AG10803 (cell line): ENCODE data around the gene DOCK3.

Experiments used
- DNase-seq: peaks from one replicate; pipeline ENCODE4 v3.0.0; 2010; ENCODE audit warnings: low read depth
- H3K4me3 ChIP-seq: 2 replicates; pipeline ENCODE4 v1.5.1; 2011; ENCODE audit warnings: mild to moderate bottlenecking, low read length, control low read depth
- TF ChIP-seq, protein P1 (sequence below): conservative IDR thresholded peaks from 2 replicates; pipeline ENCODE4 v1.5.1; 2011; ENCODE audit warnings: mild to moderate bottlenecking, low read length, control low read depth, inconsistent platforms

Gene DOCK3

DNA sequence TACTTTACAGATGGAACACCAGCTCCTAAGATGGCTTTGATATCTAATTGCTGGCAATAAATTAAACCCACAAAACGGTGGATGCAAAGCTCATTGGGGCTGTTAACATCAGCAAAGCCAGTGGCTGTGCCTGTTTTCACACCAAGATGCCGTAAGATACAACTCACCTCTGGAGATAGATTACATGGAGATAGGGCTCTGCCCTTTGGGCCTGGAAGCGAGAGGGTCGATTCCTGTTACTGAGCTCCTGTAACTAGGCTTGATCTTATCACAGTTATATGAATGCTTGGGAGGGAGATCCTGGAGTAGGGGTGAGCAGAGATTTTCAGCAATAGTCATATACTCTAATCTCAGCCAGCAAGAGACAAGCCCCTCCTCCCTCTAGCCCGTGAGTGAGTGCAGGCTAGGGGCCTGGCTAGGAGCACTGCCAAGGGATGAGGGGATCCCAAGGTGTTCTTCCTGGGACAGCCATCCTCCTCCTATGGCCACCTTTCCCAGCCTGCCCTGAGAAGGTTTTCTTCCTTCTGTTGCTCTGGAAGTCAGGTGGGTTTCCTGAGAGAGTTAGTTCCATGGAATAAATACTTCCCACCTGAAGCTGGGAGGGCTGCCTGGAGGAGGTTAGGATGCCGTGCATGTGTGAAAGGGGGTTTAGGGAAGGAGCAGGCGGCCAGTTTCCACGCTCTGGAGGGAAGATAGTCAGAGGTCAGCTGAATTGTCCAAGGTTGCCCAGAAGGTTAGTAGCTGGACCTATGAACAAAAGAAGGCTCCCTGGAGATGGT is 18.1 kb upstream of the DOCK3 start:
- DNase-seq = no peak
- no peak overlapping the region for H3K4me3 ChIP-seq
- TF ChIP-seq, protein P1, sequence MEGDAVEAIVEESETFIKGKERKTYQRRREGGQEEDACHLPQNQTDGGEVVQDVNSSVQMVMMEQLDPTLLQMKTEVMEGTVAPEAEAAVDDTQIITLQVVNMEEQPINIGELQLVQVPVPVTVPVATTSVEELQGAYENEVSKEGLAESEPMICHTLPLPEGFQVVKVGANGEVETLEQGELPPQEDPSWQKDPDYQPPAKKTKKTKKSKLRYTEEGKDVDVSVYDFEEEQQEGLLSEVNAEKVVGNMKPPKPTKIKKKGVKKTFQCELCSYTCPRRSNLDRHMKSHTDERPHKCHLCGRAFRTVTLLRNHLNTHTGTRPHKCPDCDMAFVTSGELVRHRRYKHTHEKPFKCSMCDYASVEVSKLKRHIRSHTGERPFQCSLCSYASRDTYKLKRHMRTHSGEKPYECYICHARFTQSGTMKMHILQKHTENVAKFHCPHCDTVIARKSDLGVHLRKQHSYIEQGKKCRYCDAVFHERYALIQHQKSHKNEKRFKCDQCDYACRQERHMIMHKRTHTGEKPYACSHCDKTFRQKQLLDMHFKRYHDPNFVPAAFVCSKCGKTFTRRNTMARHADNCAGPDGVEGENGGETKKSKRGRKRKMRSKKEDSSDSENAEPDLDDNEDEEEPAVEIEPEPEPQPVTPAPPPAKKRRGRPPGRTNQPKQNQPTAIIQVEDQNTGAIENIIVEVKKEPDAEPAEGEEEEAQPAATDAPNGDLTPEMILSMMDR = no peak

DNA sequence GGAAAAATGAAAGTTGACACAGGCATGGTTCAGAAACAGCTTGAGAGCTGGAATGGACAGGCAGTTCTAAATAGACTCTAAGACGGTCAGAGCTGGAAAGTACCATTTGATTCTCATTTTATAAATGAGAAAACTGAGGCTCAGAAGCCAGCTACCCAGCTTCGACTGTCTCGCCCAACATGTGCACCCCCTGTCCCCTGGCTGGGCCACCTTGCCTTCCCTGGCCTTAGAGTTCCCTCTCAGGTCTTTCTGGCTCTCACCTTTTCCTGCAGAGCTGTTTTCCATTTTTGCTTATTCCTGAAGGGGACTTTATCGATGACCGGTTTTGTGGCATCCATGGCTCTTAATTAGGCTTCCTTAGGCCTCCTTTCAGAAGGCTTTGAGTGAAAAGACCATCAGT is 17.3 kb upstream of the DOCK3 start:
- DNase-seq = no peak
- H3K4me3 ChIP-seq = no peak overlapping the region
- TF ChIP-seq, protein P1 = no peak

DNA sequence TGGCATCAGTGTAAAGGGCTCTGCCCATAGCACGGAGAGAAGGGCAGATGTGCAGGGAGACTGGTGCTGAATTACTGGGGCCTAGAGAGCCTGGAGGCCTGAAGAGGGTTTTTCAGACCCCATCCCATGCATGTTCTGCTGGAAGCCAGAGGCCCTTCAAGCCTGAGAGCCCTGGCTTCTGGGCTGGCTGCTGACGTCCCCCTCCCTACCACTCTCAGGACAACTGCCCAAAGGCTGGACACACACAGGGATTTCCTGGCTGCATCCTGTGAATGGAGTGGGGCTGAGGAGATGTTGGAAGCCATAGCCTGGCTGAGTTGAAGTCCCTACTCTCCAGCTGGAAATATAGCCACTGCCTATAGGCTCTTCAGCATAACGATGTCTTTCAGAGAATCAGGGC is 16.9 kb upstream of the DOCK3 start:
- no peak for DNase-seq
- no peak overlapping the region for H3K4me3 ChIP-seq
- TF ChIP-seq, protein P1 = no peak

DNA sequence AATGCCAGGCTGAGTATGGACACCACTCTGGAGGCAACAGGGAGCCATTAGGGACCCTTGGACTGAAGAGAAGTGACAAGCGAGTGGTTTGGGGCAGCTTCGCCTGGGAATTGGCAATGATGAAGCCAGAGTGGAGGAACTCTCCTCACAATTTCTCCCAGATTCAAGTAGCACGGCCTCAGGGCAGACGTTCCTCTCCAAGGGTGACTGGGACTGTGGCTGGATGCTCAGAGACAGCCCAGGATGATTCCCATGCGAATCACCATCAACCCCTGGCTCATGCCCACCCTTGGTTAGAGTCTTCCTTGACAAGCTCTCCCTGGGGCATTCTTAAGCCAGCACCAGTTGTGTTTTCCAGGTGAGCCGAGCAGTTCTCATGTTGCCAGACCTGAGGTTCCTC is 16.3 kb upstream of the DOCK3 start:
- TF ChIP-seq, protein P1 = no peak
- peak; percentile 43 for DNase-seq
- no peak overlapping the region for H3K4me3 ChIP-seq

DNA sequence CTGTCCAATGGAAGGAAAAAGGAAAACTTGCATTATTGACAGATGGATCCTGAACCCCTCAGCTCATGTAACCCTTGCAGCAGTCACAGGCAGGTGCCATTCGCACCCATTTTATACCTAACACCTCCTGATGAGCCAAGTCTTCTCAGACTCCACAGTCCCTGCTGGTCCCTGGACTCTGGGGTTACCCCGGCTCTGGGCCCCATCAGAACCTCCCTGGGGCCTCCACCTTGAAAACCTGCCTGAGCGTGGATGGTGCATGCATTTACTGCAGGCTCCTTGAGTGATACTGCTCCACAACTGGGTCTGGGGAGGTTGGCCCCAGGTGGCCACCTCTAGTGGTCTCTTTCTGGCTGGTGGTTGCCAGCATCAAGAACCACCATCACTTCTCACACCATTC is 15.9 kb upstream of the DOCK3 start:
- TF ChIP-seq, protein P1 = no peak
- DNase-seq = no peak
- no peak overlapping the region for H3K4me3 ChIP-seq

DNA sequence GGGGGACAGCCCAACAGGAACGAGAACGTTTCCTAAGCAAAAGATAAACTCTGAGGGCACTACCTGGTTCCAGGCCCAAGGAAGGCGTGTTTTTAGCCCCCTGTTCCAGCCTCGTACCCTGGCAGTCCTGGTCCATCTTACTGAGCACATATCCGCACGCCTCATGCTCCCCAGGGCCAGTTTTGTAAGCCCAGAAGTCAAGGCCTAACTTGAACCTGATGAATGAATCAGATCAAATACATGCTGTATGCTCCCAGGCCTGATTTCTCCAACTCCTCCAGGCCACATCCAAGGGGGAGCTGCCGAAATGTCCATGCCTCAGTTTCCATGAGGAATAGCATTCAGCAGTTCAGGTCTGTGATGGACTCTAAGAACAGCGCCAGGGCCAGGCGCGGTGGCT is 14.3 kb upstream of the DOCK3 start:
- TF ChIP-seq, protein P1 = no peak
- H3K4me3 ChIP-seq = no peak overlapping the region
- DNase-seq = no peak

DNA sequence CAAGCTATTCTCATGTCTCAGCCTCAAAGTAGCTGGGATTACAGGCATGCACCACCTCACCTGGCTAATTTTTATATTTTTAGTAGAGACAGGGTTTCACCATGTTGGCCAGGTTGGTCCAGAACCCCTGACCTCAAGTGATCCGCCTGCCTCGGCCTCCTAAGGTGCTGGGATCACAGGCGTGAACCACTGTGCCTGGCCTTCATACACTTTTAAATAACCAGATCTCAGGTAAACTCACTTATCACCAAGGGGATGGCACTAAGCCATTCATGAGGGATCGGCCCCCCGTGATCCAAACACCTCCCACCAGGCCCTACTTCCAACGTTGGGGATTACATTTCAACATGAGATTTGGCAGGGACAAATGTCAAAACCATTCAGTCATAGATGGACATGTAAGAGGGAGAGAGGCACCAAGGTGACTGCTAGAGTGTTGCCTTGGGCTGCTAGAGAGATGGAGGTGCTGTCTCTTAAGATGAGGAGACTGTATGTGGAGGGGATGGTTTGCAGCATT is 13.3 kb upstream of the DOCK3 start:
- no peak for DNase-seq
- TF ChIP-seq, protein P1 = no peak
- no peak overlapping the region for H3K4me3 ChIP-seq
